Airway epithelial cell (primary cell): ENCODE data around the gene OSBPL5. TPM values are rescaled to one million over a fixed set of nuclear protein-coding genes. Genes with fewer than 3 reads are reported as not detected.

Experiments
- total RNA-seq: library from RNA; depleted of rRNA; stranded (reverse); fragments of >200 nt; gene quantifications from 2 replicates; pipeline ENCODE4 v1.2.3, GENCODE V29; 2015

The OSBPL5 gene, protein sequence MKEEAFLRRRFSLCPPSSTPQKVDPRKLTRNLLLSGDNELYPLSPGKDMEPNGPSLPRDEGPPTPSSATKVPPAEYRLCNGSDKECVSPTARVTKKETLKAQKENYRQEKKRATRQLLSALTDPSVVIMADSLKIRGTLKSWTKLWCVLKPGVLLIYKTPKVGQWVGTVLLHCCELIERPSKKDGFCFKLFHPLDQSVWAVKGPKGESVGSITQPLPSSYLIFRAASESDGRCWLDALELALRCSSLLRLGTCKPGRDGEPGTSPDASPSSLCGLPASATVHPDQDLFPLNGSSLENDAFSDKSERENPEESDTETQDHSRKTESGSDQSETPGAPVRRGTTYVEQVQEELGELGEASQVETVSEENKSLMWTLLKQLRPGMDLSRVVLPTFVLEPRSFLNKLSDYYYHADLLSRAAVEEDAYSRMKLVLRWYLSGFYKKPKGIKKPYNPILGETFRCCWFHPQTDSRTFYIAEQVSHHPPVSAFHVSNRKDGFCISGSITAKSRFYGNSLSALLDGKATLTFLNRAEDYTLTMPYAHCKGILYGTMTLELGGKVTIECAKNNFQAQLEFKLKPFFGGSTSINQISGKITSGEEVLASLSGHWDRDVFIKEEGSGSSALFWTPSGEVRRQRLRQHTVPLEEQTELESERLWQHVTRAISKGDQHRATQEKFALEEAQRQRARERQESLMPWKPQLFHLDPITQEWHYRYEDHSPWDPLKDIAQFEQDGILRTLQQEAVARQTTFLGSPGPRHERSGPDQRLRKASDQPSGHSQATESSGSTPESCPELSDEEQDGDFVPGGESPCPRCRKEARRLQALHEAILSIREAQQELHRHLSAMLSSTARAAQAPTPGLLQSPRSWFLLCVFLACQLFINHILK
- total RNA-seq: 14.6 and 20.1 TPM in 2 replicates

DNA sequence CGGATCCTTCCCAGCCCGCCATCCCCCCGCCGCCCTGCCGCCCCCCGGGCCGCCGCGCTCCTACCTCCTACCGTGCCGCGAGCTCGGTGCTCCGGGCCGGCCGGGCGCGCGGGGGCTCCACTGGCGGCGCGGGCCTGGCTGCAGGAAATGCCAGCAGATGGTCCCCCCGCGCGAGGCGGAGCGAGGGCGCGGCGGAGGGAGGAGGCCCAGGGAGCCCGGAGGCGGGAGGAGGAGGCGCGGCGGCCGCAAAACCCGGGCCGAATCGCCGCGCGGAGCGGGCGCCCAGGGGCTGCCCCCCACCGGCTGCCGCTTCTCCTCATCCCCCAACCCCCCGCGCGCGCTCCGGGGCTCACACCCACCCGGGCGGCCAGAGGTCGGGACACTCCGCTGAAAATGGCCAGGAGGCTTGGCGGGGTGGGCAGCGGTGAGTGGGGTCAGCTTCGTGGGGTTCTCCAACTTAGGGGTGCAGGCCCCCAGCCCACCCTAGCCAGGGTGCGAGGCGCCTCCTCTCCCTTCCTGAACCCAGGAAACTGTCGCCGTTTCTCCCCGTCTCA, at the start of gene OSBPL5:
Gene OSBPL5, minus strand, starts transcription at position 159 of the 554 bp plus-strand sequence. CDS start 36,162 bp downstream, outside the sequence.

DNA sequence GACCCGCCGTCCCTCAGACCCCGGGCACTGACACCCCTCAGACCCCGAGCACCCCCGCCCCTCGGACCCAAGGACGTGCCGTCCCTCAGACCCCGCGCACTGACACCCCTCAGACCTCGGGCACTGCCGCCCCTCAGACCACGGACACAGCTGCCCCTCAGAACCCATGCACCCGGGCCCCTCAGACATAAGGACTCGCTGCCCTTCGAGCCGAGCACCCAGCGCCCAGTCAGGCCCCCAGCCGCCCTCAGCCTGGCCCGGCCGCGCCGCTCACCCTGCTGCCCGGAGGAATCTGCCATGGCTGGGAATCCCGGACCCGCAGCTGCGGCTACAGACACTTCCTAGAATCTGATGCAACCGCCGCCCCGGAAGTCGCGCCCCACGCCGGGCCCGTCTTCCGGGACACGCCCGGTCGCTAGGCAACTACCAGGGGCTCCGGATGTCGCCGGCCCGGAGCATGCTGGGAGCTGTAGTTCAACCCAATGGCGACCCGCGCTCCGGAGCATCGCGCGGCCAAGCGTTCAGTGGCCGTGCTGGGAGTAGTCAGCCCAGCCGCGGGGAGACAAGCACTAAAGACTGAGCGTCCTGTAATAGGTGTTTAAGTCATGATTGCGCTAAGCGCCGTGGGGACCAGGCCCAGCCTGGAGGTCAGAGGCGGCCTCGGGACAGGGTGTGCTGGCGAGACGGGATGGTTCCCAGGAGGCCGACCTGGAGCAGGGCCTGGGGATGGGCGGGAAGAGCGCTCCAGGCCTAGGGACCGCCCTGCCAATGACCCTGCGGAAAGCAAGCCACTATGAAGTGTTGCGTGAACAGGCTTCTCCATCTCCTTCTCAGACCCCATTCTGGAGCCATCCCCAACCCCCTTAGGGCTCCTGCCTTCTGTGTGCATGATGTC, 107.8 kb downstream of the OSBPL5 start, which contains the start of gene CARS1:
Gene CARS1, minus strand, starts transcription at position 355 of the 895 bp plus-strand sequence. Its CDS starts 56 bp downstream, at position 299.

Other genes starting within 250 kb of the OSBPL5 start
- 126 TPM in 2 replicates for gene PHLDA2, start 235.9 kb downstream of the OSBPL5 start, total RNA-seq
- gene NAP1L4, start 173.0 kb downstream of the OSBPL5 start, total RNA-seq: 103 and 124 TPM in 2 replicates
- gene CARS1, start 107.9 kb downstream of the OSBPL5 start, total RNA-seq: 40.2 and 47.2 TPM in 2 replicates
- not detected in 2 replicates for gene MRGPRG, start 53.5 kb upstream of the OSBPL5 start, total RNA-seq
- not detected in 2 replicates for gene MRGPRE, start 67.1 kb upstream of the OSBPL5 start, total RNA-seq
- 17.4 and 34.0 TPM in 2 replicates for gene ZNF195, start 213.8 kb upstream of the OSBPL5 start, total RNA-seq